ENCODE data around the gene CFAP97D2. TPM values are rescaled to one million over a fixed set of nuclear protein-coding genes. Genes with fewer than 3 reads are reported as not detected.

The CFAP97D2 gene
- total and polyA plus RNA-seq, 8 donors, result 0.75 to 5.8 (median 3.1) TPM

DNA sequence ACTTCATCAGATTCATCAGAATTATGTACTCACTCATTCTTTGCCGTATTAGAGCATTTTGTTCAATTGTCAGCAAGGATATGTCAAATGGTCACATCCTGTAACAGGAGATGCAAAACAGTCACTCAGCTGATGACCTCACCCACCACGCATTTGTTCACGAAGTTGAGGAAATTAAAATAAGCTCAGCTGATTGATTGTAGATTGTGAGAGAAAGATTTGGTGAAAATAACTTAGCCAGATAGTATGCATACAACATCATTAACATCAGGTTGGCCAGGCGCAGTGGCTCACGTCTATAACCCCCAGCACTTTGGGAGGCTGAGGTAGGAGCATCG lies 33.1 kb downstream of the CFAP97D2 start:
- WGBS, 2 donors, result 84% methylated on average over 6 of the region's 6 CpGs
- Histone ChIP-seq H3K27me3 (no peaks in the 10 kb centered on the region), H3K4me3 (no peak overlapping the region), H3K9me3 (no peaks in the 10 kb centered on the region), H3K36me3 (no peaks in the 10 kb centered on the region), H3K4me1 (no peaks in the 10 kb centered on the region), H3K27ac (no peak overlapping the region)
- DNase-seq (no peak), ATAC-seq (no peak), FAIRE-seq (no peak)
- TF ChIP-seq, protein P1, sequence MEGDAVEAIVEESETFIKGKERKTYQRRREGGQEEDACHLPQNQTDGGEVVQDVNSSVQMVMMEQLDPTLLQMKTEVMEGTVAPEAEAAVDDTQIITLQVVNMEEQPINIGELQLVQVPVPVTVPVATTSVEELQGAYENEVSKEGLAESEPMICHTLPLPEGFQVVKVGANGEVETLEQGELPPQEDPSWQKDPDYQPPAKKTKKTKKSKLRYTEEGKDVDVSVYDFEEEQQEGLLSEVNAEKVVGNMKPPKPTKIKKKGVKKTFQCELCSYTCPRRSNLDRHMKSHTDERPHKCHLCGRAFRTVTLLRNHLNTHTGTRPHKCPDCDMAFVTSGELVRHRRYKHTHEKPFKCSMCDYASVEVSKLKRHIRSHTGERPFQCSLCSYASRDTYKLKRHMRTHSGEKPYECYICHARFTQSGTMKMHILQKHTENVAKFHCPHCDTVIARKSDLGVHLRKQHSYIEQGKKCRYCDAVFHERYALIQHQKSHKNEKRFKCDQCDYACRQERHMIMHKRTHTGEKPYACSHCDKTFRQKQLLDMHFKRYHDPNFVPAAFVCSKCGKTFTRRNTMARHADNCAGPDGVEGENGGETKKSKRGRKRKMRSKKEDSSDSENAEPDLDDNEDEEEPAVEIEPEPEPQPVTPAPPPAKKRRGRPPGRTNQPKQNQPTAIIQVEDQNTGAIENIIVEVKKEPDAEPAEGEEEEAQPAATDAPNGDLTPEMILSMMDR (IDR thresholded peaks at IDR 0.05), result no peak
- intact Hi-C loops (cut with DNase I), result no loop called here

DNA sequence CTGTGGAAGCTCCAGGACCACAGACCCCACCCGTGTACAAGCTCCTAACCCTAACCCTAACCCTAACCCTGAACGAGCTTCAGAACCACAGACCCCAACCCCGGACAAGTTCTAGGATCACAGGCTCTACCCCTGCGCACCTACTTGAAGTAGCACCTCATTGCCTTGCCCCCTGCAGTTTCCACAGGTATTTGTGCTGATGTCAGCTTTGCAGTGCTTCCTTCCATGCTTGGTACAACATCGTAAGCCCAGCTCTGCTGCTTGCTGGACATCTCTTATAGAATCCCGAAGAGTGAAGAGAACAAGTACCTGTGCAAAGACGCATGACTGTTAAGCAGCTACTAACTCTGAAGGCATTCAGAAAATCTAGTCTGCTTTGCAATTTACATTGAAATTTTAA lies 34.9 kb downstream of the CFAP97D2 start:
- intact Hi-C loops (cut with DNase I), result no loop called here
- no peaks in the 10 kb centered on the region for H3K36me3 ChIP-seq
- DNase-seq, result no peak
- FAIRE-seq, result no peak
- 84 to 85% methylated on average over 7 of the region's 7 CpGs for WGBS, 2 donors
- H3K4me1 ChIP-seq, result no peaks in the 10 kb centered on the region
- TF ChIP-seq, protein P1 (IDR thresholded peaks at IDR 0.05), result no peak
- H3K27ac ChIP-seq, result no peak overlapping the region
- H3K4me3 ChIP-seq, result no peak overlapping the region
- H3K27me3 ChIP-seq, result no peaks in the 10 kb centered on the region
- H3K9me3 ChIP-seq, result no peaks in the 10 kb centered on the region
- ATAC-seq, result no peak

DNA sequence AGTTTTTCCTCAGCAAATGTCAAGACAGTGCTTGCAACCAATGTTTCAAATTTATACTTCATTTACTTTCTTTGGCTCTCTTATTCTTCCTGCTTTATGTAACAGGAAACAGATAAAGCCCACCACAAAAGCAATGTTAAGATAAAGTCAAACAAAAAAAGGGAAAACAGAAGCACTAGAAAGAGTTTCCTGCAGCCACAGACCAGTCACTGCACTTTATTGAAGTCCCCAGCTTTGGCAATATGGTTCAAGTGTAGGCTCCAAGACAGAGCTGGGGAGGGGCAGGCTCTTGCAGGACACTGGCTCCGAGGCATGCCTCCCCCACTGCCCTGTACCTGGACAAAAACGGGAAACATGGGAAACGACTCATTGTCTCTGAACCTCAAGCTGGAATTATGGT lies 40.3 kb downstream of the CFAP97D2 start:
- FAIRE-seq (no peak), ATAC-seq (no peak), DNase-seq (no peak)
- no peak overlapping the region for H3K4me3 ChIP-seq
- intact Hi-C loops (cut with DNase I), result no loop called here
- peaks cover 0 to 8% (median 0%) of the 10 kb centered on the region in 3 donors for H3K4me1 ChIP-seq
- 69 to 78% methylated on average over 3 of the region's 3 CpGs for WGBS, 2 donors
- TF ChIP-seq, protein P1 (IDR thresholded peaks at IDR 0.05), result no peak
- no peaks in the 10 kb centered on the region for H3K9me3 ChIP-seq
- H3K36me3 ChIP-seq, result no peaks in the 10 kb centered on the region
- H3K27ac ChIP-seq, result no peak overlapping the region
- no peaks in the 10 kb centered on the region for H3K27me3 ChIP-seq

DNA sequence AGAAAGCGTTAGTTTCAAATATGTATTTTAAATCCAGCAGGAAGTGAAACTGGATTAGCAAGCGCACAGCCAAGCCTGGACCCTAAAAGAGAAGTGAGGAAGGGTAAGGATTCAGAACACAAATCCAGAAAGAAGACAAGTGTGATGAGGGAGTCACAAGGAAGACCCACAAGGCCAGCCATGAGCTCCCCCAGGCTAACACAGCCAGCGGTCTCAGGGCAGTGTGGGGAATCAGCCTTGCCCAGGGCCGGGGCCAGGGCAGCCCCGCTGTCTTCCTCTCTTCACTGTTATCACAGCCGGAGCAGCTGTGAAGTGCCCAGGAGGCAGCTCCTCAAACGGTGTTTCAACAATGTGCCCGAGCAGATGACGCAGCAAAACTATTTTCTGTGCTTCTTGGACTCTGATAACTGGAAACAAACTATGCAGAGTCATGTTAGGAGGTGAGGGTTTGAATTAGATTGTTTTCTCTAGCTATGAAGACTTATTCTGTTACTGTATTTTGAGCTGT lies 43.5 kb downstream of the CFAP97D2 start:
- 28 to 39% methylated on average over 9 of the region's 9 CpGs for whole genome bisulfite sequencing, 2 donors
- H3K36me3 ChIP-seq, result no peaks in the 10 kb centered on the region
- peak in 4 of 6 donors; percentile 49 to 70 (median 66) for DNase-seq
- TF ChIP-seq, protein P1 (IDR thresholded peaks at IDR 0.05), result no peak
- H3K4me1 ChIP-seq, result peaks cover 5 to 12% (median 9%) of the 10 kb centered on the region in 3 donors
- intact Hi-C loops (cut with DNase I), result loop anchor here in 1 of 3 donors (5.0 kb wide), 1 partner anchor 270 kb away; no protein-coding TSS in a partner anchor
- H3K27me3 ChIP-seq, result no peaks in the 10 kb centered on the region
- peak overlapping the region in 1 of 4 donors; percentile 44 for H3K27ac ChIP-seq
- no peak overlapping the region for H3K4me3 ChIP-seq
- ATAC-seq, result peak; percentile 53 to 79 (median 74)
- H3K9me3 ChIP-seq, result no peaks in the 10 kb centered on the region
- no peak for FAIRE-seq

DNA sequence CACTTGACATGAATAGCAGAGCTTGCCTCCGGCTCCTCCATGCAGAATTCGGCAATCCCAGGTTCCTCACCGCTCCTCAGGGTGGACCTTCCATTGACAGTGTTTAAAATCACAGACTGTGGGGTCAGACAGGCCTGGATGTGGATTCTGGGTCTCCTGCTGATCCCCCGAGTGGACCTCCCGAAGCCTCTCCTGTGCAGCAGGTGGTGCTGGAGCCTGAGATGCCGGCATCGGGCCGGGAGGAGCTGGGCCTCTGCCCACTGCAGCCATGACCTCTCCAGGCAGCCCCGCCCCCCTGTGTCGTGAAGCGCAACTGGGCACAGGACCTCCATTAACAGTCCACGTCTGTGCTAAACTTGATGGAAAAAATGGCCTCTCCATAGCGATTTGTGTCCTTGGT lies 45.1 kb downstream of the CFAP97D2 start:
- no peaks in the 10 kb centered on the region for H3K9me3 ChIP-seq
- no peak overlapping the region for H3K27ac ChIP-seq
- H3K36me3 ChIP-seq, result no peaks in the 10 kb centered on the region
- no peaks in the 10 kb centered on the region for H3K27me3 ChIP-seq
- H3K4me3 ChIP-seq, result no peak overlapping the region
- 91% methylated on average over 13 of the region's 13 CpGs for WGBS, 2 donors
- intact Hi-C loops (cut with DNase I), result loop anchor here in 1 of 3 donors (5.0 kb wide), 1 partner anchor 272 kb away; no protein-coding TSS in a partner anchor
- ATAC-seq, result no peak
- DNase-seq, result peak in 1 of 6 donors; percentile 17
- TF ChIP-seq, protein P1 (IDR thresholded peaks at IDR 0.05), result no peak
- peaks cover 5 to 12% (median 9%) of the 10 kb centered on the region in 3 donors for H3K4me1 ChIP-seq
- FAIRE-seq, result no peak
